ENCODE data around the gene ACTL8. TPM values are rescaled to one million over a fixed set of nuclear protein-coding genes. Genes with fewer than 3 reads are reported as not detected.

ACTL8 gene
- total RNA-seq, 1 experiment from 2014 or later = not detected

GRCh38 chr1:17795836-17796645, 40.9 kb downstream of the ACTL8 start:
- Mint-ChIP-seq H3K4me3 (ENCODE audit: low read depth, unreplicated experiment) (no peak overlapping the region), H3K36me3 (ENCODE audit: insufficient read depth, unreplicated experiment) (no peaks in the 10 kb centered on the region), H3K4me1 (ENCODE audit: low read depth, unreplicated experiment) (no peaks in the 10 kb centered on the region), H3K9me3 (ENCODE audit: low read depth, unreplicated experiment) (no peaks in the 10 kb centered on the region), H3K27ac (ENCODE audit: unreplicated experiment) (no peak overlapping the region), H3K27me3 (ENCODE audit: unreplicated experiment) (peaks cover 93% of the 10 kb centered on the region)
- intact Hi-C loops (cut with micrococcal nuclease; ENCODE audit: unreplicated experiment) = no loop called here
- DNase-seq = no peak
- CTCF ChIA-PET = no interaction called here
- BruUV-seq (replicated peaks) = no TSS peak
- no peak for TF ChIP-seq CTCF (IDR thresholded peaks at IDR 0.05; ENCODE audit: unreplicated experiment)

GRCh38 chr1:17797478-17797877, 42.3 kb downstream of the ACTL8 start:
- Mint-ChIP-seq H3K9me3 (ENCODE audit: low read depth, unreplicated experiment) (no peaks in the 10 kb centered on the region), H3K27ac (ENCODE audit: unreplicated experiment) (no peak overlapping the region), H3K27me3 (ENCODE audit: unreplicated experiment) (peaks cover 94% of the 10 kb centered on the region), H3K36me3 (ENCODE audit: insufficient read depth, unreplicated experiment) (no peaks in the 10 kb centered on the region), H3K4me1 (ENCODE audit: low read depth, unreplicated experiment) (no peaks in the 10 kb centered on the region), H3K4me3 (ENCODE audit: low read depth, unreplicated experiment) (no peak overlapping the region)
- intact Hi-C loops (cut with micrococcal nuclease; ENCODE audit: unreplicated experiment) = no loop called here
- CTCF ChIA-PET = interaction anchor here (0.6 kb wide), 1 partner anchor 126 kb away, joined by 3 read pairs; no protein-coding TSS in a partner anchor
- TF ChIP-seq CTCF (IDR thresholded peaks at IDR 0.05; ENCODE audit: unreplicated experiment) = no peak
- DNase-seq = no peak
- BruUV-seq (replicated peaks) = no TSS peak

GRCh38 chr1:17798011-17798410, 42.9 kb downstream of the ACTL8 start:
- intact Hi-C loops (cut with micrococcal nuclease; ENCODE audit: unreplicated experiment) = no loop called here
- TF ChIP-seq CTCF (IDR thresholded peaks at IDR 0.05; ENCODE audit: unreplicated experiment) = no peak
- CTCF ChIA-PET = no interaction called here
- Mint-ChIP-seq H3K27ac (ENCODE audit: unreplicated experiment) (no peak overlapping the region), H3K36me3 (ENCODE audit: insufficient read depth, unreplicated experiment) (no peaks in the 10 kb centered on the region), H3K4me3 (ENCODE audit: low read depth, unreplicated experiment) (no peak overlapping the region), H3K27me3 (ENCODE audit: unreplicated experiment) (peaks cover 92% of the 10 kb centered on the region), H3K9me3 (ENCODE audit: low read depth, unreplicated experiment) (no peaks in the 10 kb centered on the region), H3K4me1 (ENCODE audit: low read depth, unreplicated experiment) (no peaks in the 10 kb centered on the region)
- no TSS peak for BruUV-seq (replicated peaks)
- DNase-seq = no peak

- Mint-ChIP-seq H3K27me3 (ENCODE audit: unreplicated experiment) (peaks cover 83% of the 10 kb centered on the region), H3K9me3 (ENCODE audit: low read depth, unreplicated experiment) (no peaks in the 10 kb centered on the region), H3K4me1 (ENCODE audit: low read depth, unreplicated experiment) (no peaks in the 10 kb centered on the region), H3K4me3 (ENCODE audit: low read depth, unreplicated experiment) (no peak overlapping the region), H3K27ac (ENCODE audit: unreplicated experiment) (no peak overlapping the region), H3K36me3 (ENCODE audit: insufficient read depth, unreplicated experiment) (no peaks in the 10 kb centered on the region)
- no peak for TF ChIP-seq CTCF (IDR thresholded peaks at IDR 0.05; ENCODE audit: unreplicated experiment)
- DNase-seq = no peak
- intact Hi-C loops (cut with micrococcal nuclease; ENCODE audit: unreplicated experiment) = no loop called here
- BruUV-seq (replicated peaks) = no TSS peak
- CTCF ChIA-PET = no interaction called here
These were observed 43.8 kb downstream of the ACTL8 start for GRCh38 chr1:17798799-17799382.
